Measurements from ENCODE around the gene TDP1. TPM values are rescaled to one million over a fixed set of nuclear protein-coding genes. Genes with fewer than 3 reads are reported as not detected.

Gene TDP1
- 10 to 100 TPM in 4 of 6 donors, 1 to 10 TPM in 2; 6.4 to 33.5 (median 13.5) TPM for total RNA-seq

GRCh38 chr14:89955745-89956660 lies at the start of gene TDP1:
Gene TDP1, plus strand, starts transcription at chr14:89955927. Its CDS starts 7,188 bp downstream, at chr14:89963115.
- H3K36me3 ChIP-seq = no peaks in the 10 kb centered on the region
- ATAC-seq (ENCODE audit: low FRiP score in 2 of 2) (peak; percentile 95 to 96), DNase-seq (peak; percentile 96 to 99)
- peaks cover 12 to 33% (median 18%) of the 10 kb centered on the region in 4 donors for H3K4me1 ChIP-seq
- H3K4me3 ChIP-seq = peak within 1 kb of the TSS; percentile 66 to 84 (median 74)
- WGBS, 2 donors = 0% methylated on average over 5 to 50 of the region's 84 CpGs
- TF ChIP-seq POLR2A (IDR thresholded peaks at IDR 0.05) = peak in 3 of 4 donors; percentile 66 to 89 (median 85)
- no peak for TF ChIP-seq EP300 (IDR thresholded peaks at IDR 0.05)
- TF ChIP-seq CTCF (IDR thresholded peaks at IDR 0.05) = peak in 2 of 6 experiments; percentile 26 to 31
- peak; percentile 14 to 83 for TF ChIP-seq POLR2AphosphoS5 (IDR thresholded peaks at IDR 0.05)
- no peaks in the 10 kb centered on the region for H3K9me3 ChIP-seq
- peak within 1 kb of the TSS; percentile 72 to 90 (median 88) for H3K27ac ChIP-seq
- no peaks in the 10 kb centered on the region for H3K27me3 ChIP-seq

- Histone ChIP-seq H3K27ac (no peak overlapping the region), H3K4me1 (peaks cover 0 to 8% (median under 1%) of the 10 kb centered on the region in 4 donors), H3K36me3 (no peaks in the 10 kb centered on the region), H3K9me3 (no peaks in the 10 kb centered on the region), H3K27me3 (no peaks in the 10 kb centered on the region), H3K4me3 (no peak overlapping the region)
- ATAC-seq (ENCODE audit: low FRiP score in 2 of 2) = no peak
- no peak for TF ChIP-seq EP300 (IDR thresholded peaks at IDR 0.05)
- no peak for TF ChIP-seq POLR2A (IDR thresholded peaks at IDR 0.05)
- TF ChIP-seq CTCF (IDR thresholded peaks at IDR 0.05) = no peak
- TF ChIP-seq POLR2AphosphoS5 (IDR thresholded peaks at IDR 0.05) = no peak
- DNase-seq = no peak
These were observed 49.7 kb upstream of the TDP1 start for GRCh38 chr14:89906000-89906399.

GRCh38 chr14:89907655-89908054 lies 48.1 kb upstream of the TDP1 start:
- 80 to 91% methylated on average over 4 of the region's 4 CpGs for WGBS, 2 donors
- H3K27me3 ChIP-seq = no peaks in the 10 kb centered on the region
- no peak for ATAC-seq (ENCODE audit: low FRiP score in 2 of 2)
- H3K27ac ChIP-seq = no peak overlapping the region
- no peaks in the 10 kb centered on the region for H3K9me3 ChIP-seq
- peaks cover 0 to 13% (median 5%) of the 10 kb centered on the region in 4 donors for H3K4me1 ChIP-seq
- DNase-seq = no peak
- no peak for TF ChIP-seq CTCF (IDR thresholded peaks at IDR 0.05)
- TF ChIP-seq POLR2AphosphoS5 (IDR thresholded peaks at IDR 0.05) = no peak
- no peak overlapping the region for H3K4me3 ChIP-seq
- no peaks in the 10 kb centered on the region for H3K36me3 ChIP-seq

GRCh38 chr14:89908712-89909450 lies 46.8 kb upstream of the TDP1 start:
- no peaks in the 10 kb centered on the region for H3K36me3 ChIP-seq
- peaks cover 0 to 9% (median 4%) of the 10 kb centered on the region in 4 donors for H3K4me1 ChIP-seq
- H3K27me3 ChIP-seq = no peaks in the 10 kb centered on the region
- no peaks in the 10 kb centered on the region for H3K9me3 ChIP-seq
- TF ChIP-seq POLR2A (IDR thresholded peaks at IDR 0.05) (no peak), CTCF (IDR thresholded peaks at IDR 0.05) (no peak), POLR2AphosphoS5 (IDR thresholded peaks at IDR 0.05) (no peak), EP300 (IDR thresholded peaks at IDR 0.05) (no peak)
- ATAC-seq (ENCODE audit: low FRiP score in 2 of 2) (no peak), DNase-seq (no peak)
- H3K4me3 ChIP-seq = no peak overlapping the region
- WGBS, 2 donors = 93 to 95% methylated on average over 9 of the region's 9 CpGs
- no peak overlapping the region for H3K27ac ChIP-seq
